HG02973 (cell line): ENCODE measurements around the gene CFAP65.

ENCODE experiments used
- ATAC-seq: cut with Tn5 transposase; IDR thresholded peaks from one replicate; pipeline ENCODE4 v1.9.1; 2021; ENCODE audit warnings: moderate library complexity; ENCODE audit not compliant: unreplicated experiment

CFAP65 gene

GRCh38 chr2:219060821-219061791 is 19.8 kb upstream of the CFAP65 start, which contains the start of gene IHH:
IHH (minus strand) TSS chr2:219060921; CDS start chr2:219060467, 454 bp downstream.
- ATAC-seq = no peak

DNA sequence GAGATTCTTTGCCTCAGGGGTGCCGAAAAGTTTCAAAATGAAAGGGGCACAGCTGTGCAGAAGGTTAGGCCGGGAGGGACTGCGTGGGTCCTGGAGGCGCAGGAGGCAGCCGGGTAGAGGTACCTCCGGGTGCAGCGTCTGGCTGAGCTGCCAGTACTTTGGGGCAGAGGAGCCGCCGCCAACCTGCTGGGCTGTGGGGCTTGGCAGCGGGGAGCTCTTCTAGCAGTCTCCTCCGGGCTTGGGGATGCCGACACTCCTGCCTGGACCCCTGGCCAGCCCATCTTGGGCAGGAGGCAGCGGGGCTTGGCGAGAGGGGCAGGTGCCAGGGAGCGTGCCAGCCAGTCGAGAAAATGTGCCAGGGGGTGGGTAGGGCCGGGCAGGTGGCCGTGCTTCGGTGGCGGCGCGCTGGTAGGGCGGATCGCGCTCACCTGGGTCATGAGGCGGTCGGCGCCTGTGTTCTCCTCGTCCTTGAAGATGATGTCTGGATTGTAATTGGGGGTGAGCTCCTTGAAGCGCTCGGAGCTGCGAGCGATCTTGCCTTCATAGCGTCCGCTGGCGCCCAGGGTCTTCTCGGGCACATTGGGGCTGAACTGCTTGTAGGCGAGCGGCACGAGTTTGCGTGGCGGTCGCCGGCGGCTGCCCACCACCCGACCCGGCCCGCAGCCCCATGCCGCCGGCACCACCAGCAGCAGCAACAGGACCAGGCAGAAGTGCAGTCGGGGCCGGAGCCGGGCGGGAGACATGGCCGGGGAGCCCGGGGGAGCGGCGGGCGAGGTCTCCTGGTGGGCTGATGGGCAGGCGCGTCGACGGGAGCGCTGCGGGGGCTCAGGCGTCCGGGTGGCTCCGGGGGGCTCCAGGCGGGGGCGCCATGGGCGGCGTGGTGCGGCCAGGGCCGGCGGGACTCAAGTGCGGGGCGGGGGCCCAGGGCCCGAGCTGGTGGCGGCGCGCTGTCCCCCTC is 18.7 kb upstream of the CFAP65 start:
- ATAC-seq = no peak

DNA sequence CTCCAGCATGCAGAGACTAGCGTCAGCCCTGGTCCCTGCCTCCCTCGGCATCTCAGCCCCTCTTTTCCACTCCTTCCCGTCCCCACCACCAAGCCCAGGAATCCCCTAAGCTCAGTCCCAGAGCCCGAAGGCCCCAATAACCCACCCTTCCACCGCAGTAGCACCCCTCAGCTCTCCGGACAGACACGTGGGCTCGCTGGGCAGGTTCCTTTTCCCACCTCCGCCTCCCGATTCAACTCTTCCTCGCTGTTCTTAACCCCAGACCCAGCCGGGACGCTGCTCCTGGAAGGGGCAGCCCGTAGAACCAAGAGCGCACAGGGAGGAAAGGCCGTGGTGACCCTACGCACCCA is 18.0 kb upstream of the CFAP65 start:
- ATAC-seq = no peak

- ATAC-seq = no peak
Observed at GRCh38 chr2:219058541-219059374, 17.4 kb upstream of the CFAP65 start.

DNA sequence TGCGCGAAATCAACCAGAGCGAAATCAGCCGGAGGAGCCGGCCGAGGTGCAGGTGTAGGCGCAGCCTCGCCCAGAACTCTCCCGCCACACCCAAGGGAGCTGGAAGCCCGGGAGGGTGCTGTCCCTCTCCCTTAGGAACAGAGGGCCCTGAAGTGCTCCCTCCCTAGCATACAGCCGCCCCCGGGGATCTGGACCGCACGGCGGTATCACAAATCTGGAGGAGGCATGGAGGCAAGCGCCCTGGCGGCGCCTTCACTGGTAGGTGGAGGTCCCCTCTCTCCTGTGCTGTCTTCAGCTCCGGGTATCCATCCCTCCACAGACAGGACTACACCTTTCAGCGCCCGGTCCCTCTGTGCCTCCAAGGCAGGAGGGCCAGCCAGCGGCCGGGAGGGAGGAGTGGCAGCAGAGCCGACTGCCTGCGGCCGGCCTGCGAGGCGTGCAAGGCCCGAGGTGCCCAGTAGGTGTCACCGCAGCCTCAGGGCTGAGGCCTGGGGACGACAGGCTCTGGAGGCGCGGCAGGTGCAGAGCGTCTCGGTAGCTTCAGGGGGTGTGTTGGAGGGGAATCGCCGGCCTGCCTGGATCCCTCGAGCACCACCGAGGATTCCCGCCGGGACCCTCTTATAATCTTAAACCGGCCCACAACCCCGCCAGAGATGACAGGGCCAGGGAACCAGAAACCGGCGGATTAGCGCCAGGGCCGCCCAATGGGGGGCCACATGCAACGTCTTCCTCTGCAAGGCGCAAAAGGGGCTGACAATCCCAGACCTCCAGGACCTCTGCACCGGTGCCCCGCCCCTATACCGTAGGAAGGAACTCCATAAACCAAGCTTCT is 16.6 kb upstream of the CFAP65 start:
- ATAC-seq = peak; percentile 77

DNA sequence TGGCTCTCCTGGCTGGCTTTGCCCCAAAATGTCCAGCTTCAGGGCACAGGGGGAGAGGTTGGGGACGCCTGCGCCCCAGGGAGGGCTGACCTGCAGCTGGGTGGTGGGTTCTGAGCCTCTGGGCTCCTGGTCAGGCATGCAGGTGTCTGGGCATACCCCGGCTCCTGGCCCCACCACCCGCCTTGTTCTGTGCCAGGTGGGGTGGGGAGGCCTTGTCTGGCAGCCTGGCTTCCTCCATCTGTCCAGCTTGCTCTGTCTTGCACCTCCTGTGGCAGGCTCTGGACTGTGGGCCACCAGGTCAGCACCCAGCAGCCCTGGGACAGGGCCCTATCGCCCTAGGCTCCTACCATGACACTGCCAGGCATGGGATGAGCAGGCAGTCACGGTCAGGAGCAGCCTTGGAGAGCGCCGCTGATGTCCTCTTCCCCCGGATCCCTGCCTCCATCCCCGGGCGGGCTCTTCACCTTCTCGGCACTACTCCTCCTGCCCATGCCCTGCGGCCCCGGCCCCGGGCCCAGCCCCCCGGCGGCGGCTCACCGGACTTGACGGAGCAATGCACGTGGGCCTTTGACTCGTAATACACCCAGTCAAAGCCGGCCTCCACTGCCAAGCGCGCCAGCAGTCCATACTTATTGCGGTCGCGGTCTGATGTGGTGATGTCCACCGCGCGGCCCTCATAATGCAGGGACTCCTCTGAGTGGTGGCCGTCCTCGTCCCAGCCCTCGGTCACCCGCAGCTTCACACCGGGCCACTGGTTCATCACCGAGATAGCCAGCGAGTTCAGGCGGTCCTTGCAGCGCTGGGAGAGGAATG is 15.8 kb upstream of the CFAP65 start:
- no peak for ATAC-seq

DNA sequence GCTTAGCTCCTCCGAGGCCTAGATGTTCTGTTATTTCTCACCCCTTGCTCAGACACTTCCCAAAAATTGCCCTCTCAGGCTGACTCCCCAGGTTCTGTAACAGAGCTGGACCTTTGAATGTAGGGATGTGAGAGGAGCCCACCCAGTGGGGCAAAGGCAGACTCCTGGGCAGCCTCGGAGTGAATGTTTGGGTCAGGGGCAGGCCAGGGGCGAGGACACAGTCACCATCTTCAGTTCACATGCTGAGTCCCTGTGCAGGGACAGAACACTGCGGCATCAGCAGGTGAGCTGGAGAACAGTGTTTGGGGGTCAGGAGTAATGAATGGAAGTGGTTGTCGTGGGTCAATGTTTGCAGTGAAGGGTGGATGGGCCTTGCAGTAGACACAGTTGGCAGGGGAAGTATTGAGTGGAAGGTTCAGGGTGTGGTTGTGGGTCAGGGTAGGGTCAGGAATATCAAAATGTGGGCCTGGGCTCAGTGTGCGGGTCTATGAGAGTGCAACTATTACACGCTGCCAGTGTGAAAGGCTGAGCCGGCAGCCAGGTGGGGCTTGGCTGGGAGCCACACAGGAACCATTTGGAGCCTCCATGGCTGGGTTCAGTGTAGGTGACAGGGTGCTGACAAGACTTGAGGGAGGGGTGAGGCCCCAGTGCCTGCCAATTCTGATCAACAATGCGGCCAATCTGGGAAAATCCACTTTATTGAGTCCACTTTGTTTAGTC is 15.0 kb upstream of the CFAP65 start:
- ATAC-seq = no peak

GRCh38 chr2:219054956-219055903 is 13.9 kb upstream of the CFAP65 start:
- ATAC-seq = no peak

GRCh38 chr2:219049282-219049681 is 8.0 kb upstream of the CFAP65 start:
- ATAC-seq = no peak

GRCh38 chr2:219045937-219046550 is 4.7 kb upstream of the CFAP65 start:
- no peak for ATAC-seq

DNA sequence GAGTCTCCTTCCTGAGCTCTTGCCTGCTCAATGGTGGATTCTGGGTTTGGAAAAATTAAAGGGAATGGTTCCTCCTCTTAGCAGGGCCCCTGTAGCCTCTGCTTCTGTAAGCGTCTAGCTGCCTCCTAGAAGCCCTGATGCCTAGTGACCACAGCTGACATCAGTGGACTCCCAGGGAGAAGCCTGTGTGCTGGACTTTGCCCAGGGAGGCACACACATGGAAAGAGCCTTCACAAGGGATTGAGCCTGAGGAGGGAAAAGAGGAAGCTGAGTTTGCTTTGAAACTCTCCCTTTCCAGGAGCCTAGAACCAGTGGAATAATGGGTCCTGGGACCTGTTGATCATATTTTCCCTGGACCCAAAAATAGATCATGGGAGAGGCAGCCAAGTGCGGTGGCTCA is 1.4 kb upstream of the CFAP65 start:
- no peak for ATAC-seq

DNA sequence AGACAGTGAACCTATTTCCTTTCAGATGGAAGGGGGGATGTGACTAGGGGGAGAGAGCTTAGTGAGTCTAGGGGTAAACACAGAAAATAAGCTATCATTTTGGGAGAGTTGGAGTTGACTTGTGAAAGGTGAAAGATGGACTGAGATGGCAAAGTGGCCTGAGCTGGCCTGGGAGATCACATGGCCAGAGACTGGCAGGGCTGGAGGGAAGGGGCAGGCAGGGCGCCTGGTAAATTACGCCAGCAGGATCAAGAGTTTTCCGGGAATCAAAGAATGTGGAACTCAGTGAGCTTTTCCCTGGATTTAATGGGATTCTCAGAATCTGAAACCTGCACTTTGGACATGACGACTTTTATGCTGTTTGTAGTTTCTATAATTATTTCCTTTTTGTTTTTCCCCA is 841 bp upstream of the CFAP65 start:
- no peak for ATAC-seq

DNA sequence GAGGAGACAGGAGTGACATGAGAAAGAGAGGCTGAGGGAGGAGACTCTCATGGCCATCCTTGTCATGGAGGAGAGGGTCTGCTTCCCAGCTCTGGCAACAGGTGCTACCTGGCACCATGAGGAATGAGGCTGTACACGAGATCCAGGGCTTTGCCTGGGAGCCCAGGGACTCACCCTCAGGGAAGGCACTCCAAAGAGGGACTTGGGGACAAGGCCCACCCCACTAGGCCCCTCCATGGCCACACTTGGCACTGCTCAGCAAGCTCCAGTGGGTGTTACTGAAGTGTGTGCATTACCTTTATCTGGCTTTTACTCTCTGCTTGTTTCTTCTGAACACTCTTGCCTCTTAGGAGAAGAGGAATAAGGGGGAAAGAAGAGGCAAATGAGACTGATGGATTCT is 2.7 kb downstream of the CFAP65 start:
- no peak for ATAC-seq

GRCh38 chr2:219037783-219038499 is 3.4 kb downstream of the CFAP65 start:
- no peak for ATAC-seq

- ATAC-seq = no peak
Observed at GRCh38 chr2:219035942-219036341, 5.4 kb downstream of the CFAP65 start.

GRCh38 chr2:219034823-219035222 is 6.5 kb downstream of the CFAP65 start:
- ATAC-seq = no peak
